ENCODE data around the gene TTC9C.
"Not testable (repeated sequence)": the region's sequence is repeated elsewhere in the genome, so short reads cannot be mapped to it uniquely, and the experiment has no call there.

DNA sequence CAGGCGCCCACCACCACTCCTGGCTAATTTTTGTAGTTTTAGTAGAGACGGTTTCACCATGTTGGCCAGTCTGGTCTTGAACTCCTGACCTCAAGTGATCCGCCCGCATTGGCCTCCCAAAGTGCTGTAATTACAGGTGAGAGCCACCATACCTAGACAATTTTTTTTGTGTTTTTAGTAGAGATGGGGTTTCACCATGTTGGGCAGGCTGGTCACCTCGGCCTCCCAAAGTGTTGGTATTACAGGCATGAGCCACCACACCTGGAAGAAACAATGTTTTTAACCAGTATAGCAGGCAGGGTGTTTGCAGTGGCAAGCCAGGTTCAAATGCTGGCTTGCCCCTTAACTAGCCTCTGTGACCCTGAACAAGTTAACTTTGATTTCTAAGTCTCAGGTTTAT, 21.6 kb downstream of the TTC9C start:
- TF ChIP-seq, protein P1, sequence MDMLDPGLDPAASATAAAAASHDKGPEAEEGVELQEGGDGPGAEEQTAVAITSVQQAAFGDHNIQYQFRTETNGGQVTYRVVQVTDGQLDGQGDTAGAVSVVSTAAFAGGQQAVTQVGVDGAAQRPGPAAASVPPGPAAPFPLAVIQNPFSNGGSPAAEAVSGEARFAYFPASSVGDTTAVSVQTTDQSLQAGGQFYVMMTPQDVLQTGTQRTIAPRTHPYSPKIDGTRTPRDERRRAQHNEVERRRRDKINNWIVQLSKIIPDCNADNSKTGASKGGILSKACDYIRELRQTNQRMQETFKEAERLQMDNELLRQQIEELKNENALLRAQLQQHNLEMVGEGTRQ (IDR thresholded peaks at IDR 0.05), result not testable (repeated sequence)
- TF ChIP-seq, protein P2, sequence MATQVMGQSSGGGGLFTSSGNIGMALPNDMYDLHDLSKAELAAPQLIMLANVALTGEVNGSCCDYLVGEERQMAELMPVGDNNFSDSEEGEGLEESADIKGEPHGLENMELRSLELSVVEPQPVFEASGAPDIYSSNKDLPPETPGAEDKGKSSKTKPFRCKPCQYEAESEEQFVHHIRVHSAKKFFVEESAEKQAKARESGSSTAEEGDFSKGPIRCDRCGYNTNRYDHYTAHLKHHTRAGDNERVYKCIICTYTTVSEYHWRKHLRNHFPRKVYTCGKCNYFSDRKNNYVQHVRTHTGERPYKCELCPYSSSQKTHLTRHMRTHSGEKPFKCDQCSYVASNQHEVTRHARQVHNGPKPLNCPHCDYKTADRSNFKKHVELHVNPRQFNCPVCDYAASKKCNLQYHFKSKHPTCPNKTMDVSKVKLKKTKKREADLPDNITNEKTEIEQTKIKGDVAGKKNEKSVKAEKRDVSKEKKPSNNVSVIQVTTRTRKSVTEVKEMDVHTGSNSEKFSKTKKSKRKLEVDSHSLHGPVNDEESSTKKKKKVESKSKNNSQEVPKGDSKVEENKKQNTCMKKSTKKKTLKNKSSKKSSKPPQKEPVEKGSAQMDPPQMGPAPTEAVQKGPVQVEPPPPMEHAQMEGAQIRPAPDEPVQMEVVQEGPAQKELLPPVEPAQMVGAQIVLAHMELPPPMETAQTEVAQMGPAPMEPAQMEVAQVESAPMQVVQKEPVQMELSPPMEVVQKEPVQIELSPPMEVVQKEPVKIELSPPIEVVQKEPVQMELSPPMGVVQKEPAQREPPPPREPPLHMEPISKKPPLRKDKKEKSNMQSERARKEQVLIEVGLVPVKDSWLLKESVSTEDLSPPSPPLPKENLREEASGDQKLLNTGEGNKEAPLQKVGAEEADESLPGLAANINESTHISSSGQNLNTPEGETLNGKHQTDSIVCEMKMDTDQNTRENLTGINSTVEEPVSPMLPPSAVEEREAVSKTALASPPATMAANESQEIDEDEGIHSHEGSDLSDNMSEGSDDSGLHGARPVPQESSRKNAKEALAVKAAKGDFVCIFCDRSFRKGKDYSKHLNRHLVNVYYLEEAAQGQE (IDR thresholded peaks at IDR 0.05), result not testable (repeated sequence)
- not testable (repeated sequence) for TF ChIP-seq CEBPB (IDR thresholded peaks at IDR 0.05); FOXS1 (CRISPR knock-in tag; IDR thresholded peaks at IDR 0.05)

All from A549 (cell line).